HUDEP-2 (cell line): ENCODE measurements around the gene INSM1.

Experiments used
- DNase-seq, 76 experiments: peaks; one replicate each; lab custom pipeline; 2025; ENCODE audit not compliant: unreplicated experiment in 76 of 76; lab: John Stamatoyannopoulos, UW

Gene INSM1

GRCh38 chr20:20415321-20415720 is 47.4 kb downstream of the INSM1 start:
- no peak for DNase-seq

DNA sequence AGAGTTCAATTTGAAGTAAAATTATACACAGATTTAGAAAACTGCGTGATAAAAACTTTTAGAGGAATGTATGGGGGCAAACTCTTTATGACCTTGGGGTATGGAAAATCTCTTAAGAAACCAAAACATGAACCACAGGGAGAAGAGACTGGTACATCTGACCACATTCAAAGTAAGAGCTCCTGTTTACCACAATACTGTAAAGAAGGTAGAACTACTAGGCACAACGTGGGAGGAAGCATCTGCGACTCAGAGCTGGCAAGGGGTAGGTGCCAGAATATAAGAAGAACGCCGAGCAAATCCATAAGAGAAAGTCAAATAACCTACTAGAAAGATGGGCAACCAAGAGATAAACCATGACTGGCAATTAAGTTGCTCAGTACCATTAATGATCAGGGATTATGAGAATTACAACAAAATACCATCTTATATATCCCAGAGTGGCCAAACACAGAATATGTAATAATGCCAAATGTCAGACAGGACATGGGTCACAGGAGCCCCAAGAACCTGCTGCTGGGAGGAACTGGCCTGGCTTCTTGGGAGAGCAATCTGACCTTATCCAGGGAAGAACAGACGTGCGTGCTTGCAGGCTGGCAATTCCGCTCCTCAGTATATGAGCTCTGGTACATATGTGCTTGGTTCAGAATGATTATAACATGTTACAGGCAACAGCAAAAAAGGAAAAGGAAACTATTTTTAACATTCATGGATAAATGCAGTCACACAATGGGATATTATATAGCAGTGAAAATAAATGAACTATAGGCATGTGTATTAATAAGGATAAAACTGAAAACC is 50.2 kb downstream of the INSM1 start:
- no peak for DNase-seq
